ENCODE results near the gene THRB.

Gene THRB

GRCh38 chr3:24379936-24380335 is 114.7 kb downstream of the THRB start:
- no peak for DNase-seq

- no peak for DNase-seq
Observed at GRCh38 chr3:24378313-24378712, 116.3 kb downstream of the THRB start.

- DNase-seq = no peak
Observed at GRCh38 chr3:24377218-24377993, 117.2 kb downstream of the THRB start.

GRCh38 chr3:24375947-24376384 is 118.7 kb downstream of the THRB start:
- no peak for DNase-seq

- no peak for DNase-seq
Observed at GRCh38 chr3:24374801-24375200, 119.8 kb downstream of the THRB start.

- no peak for DNase-seq
Observed at GRCh38 chr3:24373198-24373959, 121.3 kb downstream of the THRB start.

GRCh38 chr3:24372559-24373197 is 122.0 kb downstream of the THRB start:
- no peak for DNase-seq

GRCh38 chr3:24370352-24371090 is 124.1 kb downstream of the THRB start:
- no peak for DNase-seq

- no peak for DNase-seq
Observed at GRCh38 chr3:24368605-24369004, 126.0 kb downstream of the THRB start.

GRCh38 chr3:24367664-24368264 is 126.9 kb downstream of the THRB start:
- DNase-seq = no peak

- no peak for DNase-seq
Observed at GRCh38 chr3:24367216-24367615, 127.4 kb downstream of the THRB start.

GRCh38 chr3:24365168-24365567 is 129.5 kb downstream of the THRB start:
- DNase-seq = peak in 1 of 56 donors; percentile 2

GRCh38 chr3:24364359-24364758 is 130.3 kb downstream of the THRB start:
- no peak for DNase-seq

GRCh38 chr3:24363242-24363641 is 131.4 kb downstream of the THRB start:
- no peak for DNase-seq

- no peak for DNase-seq
Observed at GRCh38 chr3:24361623-24362022, 133.0 kb downstream of the THRB start.

GRCh38 chr3:24360957-24361356 is 133.7 kb downstream of the THRB start:
- DNase-seq = no peak

GRCh38 chr3:24359645-24360462 is 134.8 kb downstream of the THRB start:
- peak in 1 of 56 donors; percentile 4 for DNase-seq

GRCh38 chr3:24359102-24359501 is 135.5 kb downstream of the THRB start:
- no peak for DNase-seq

- DNase-seq = no peak
Observed at GRCh38 chr3:24357635-24358034, 137.0 kb downstream of the THRB start.

GRCh38 chr3:24355806-24356205 is 138.8 kb downstream of the THRB start:
- DNase-seq = no peak

All from nucleus accumbens (tissue), 56 donors.